H1 (cell line): ENCODE results near the gene SEZ6L. TPM values are rescaled to one million over a fixed set of nuclear protein-coding genes. Genes with fewer than 3 reads are reported as not detected.

Experiments
- CTCF ChIA-PET: fragments of 300-600 bp; sonication (Branson Sonifier 250); formaldehyde crosslinking; loops from one replicate; lab custom pipeline; 2021; ENCODE audit not compliant: partially characterized antibody; lab: Charles Lee
- POLR2A ChIA-PET: fragments of 300-600 bp; sonication (Branson Sonifier 250); formaldehyde crosslinking; loops from one replicate; lab custom pipeline; 2021; ENCODE audit warnings: inconsistent platforms; ENCODE audit not compliant: partially characterized antibody; lab: Charles Lee
- DNase-seq, 2 experiments: peaks; one replicate each; pipeline versions ENCODE4 v3.0.0 to v3.0.0-alpha.2; 2010 to 2022; ENCODE audit warnings: low spot score in 2 of 2, low read depth in 1 of 2, mixed read lengths in 1 of 2
- FAIRE-seq: peaks from 2 replicates; lab custom pipeline; 2011; peaks lifted over from hg19 to GRCh38; lab: Jason Lieb, UNC
- H2AFZ ChIP-seq: 2 replicates; pipeline ENCODE4 v1.8.1; 2012; ENCODE audit warnings: low read length, inconsistent platforms
- H2AK5ac ChIP-seq: 2 replicates; pipeline ENCODE4 v1.6.1; 2013; ENCODE audit warnings: low read depth, low read length
- H2BK120ac ChIP-seq: replicated peaks from 2 replicates; pipeline ENCODE3; 2013; ENCODE audit warnings: low read depth, low read length, inconsistent platforms
- H2BK12ac ChIP-seq: 2 replicates; pipeline ENCODE4 v1.6.1; 2013; ENCODE audit warnings: low read depth, low read length
- H2BK15ac ChIP-seq: 2 replicates; pipeline ENCODE4 v1.6.1; 2013; ENCODE audit warnings: low read length
- H2BK20ac ChIP-seq: 2 replicates; pipeline ENCODE4 v1.6.1; 2013; ENCODE audit warnings: low read length
- H2BK5ac ChIP-seq: 2 replicates; pipeline ENCODE4 v1.6.1; 2013; ENCODE audit warnings: low read depth, low read length
- H3K14ac ChIP-seq: 2 replicates; pipeline ENCODE4 v1.6.1; 2013; ENCODE audit warnings: inconsistent platforms; ENCODE audit not compliant: insufficient read length
- H3K18ac ChIP-seq: 2 replicates; pipeline ENCODE4 v1.6.1; 2013; ENCODE audit warnings: low read length; ENCODE audit errors: extremely low read depth
- H3K23ac ChIP-seq: 2 replicates; pipeline ENCODE4 v1.6.1; 2013; ENCODE audit warnings: inconsistent platforms; ENCODE audit not compliant: insufficient read length
- H3K23me2 ChIP-seq: 2 replicates; pipeline ENCODE4 v1.6.1; 2013; ENCODE audit warnings: low read depth, low read length
- H3K27ac ChIP-seq: 2 replicates; pipeline ENCODE4 v1.6.1; 2011; ENCODE audit warnings: low read depth, low read length, inconsistent platforms
- H3K27me3 ChIP-seq, 4 experiments: replicated peaks in 1 of 4; 1 replicate in 1 of 4; 2 replicates in 3 of 4; pipeline versions ENCODE4 v1.6.1 to v1.8.1; 2011 to 2013; ENCODE audit warnings: low read length in 3 of 4, mild to moderate bottlenecking in 3 of 4, inconsistent platforms in 2 of 4, mixed read lengths in 2 of 4, moderate library complexity in 1 of 4; ENCODE audit not compliant: control insufficient read depth in 3 of 4, insufficient read depth in 3 of 4; ENCODE audit errors: extremely low read depth in 1 of 4
- H3K36me3 ChIP-seq, 4 experiments: 2 replicates each; pipeline versions ENCODE4 v1.6.1 to v1.8.1; 2011 to 2013; ENCODE audit warnings: mild to moderate bottlenecking in 4 of 4, low read length in 3 of 4, moderate library complexity in 2 of 4, control low read depth in 1 of 4, inconsistent platforms in 1 of 4; ENCODE audit not compliant: insufficient read depth in 4 of 4, control insufficient read depth in 2 of 4
- H3K4ac ChIP-seq: replicated peaks from 2 replicates; pipeline ENCODE3; 2013; ENCODE audit warnings: low read length, low read depth, mixed read lengths, inconsistent platforms; ENCODE audit not compliant: insufficient read length
- H3K4me1 ChIP-seq, 4 experiments: replicated peaks in 1 of 4; 1 replicate in 1 of 4; 2 replicates in 3 of 4; pipeline versions ENCODE4 v1.6.1 to v1.8.1; 2011 to 2013; ENCODE audit warnings: low read length in 3 of 4, inconsistent platforms in 2 of 4, mixed read lengths in 1 of 4; ENCODE audit not compliant: insufficient read depth in 4 of 4, control insufficient read depth in 3 of 4
- H3K4me2 ChIP-seq, 2 experiments: 2 replicates each; pipeline versions ENCODE4 v1.6.1 to v1.8.1; 2011 to 2013; ENCODE audit warnings: low read depth in 2 of 2, low read length in 2 of 2, control low read depth in 1 of 2, inconsistent platforms in 1 of 2, mild to moderate bottlenecking in 1 of 2; ENCODE audit not compliant: insufficient read depth in 1 of 2
- H3K4me3 ChIP-seq, 4 experiments: fragments of 200-600, 300-600 bp in 1 of 4; sonication (generic), shearing (Covaris generic), sonication (Bioruptor Twin) in 1 of 4; 2 replicates each; pipeline versions ENCODE4 v1.5.1 to v1.8.1; 2011 to 2016; ENCODE audit warnings: low read length in 4 of 4, low read depth in 3 of 4, control low read depth in 2 of 4, inconsistent platforms in 2 of 4, mild to moderate bottlenecking in 2 of 4, mixed read lengths in 1 of 4, moderate library complexity in 1 of 4; ENCODE audit not compliant: insufficient read depth in 2 of 4; ENCODE audit errors: extremely low read depth in 1 of 4
- H3K56ac ChIP-seq: replicated peaks from 2 replicates; pipeline ENCODE3; 2013; ENCODE audit warnings: low read depth, mild to moderate bottlenecking, mixed read lengths, low read length, inconsistent platforms; ENCODE audit not compliant: insufficient read length
- H3K79me1 ChIP-seq: 2 replicates; pipeline ENCODE4 v1.6.1; 2013; ENCODE audit warnings: low read depth, low read length, control low read depth
- H3K79me2 ChIP-seq, 2 experiments: 2 replicates each; pipeline versions ENCODE4 v1.6.1 to v1.8.1; 2012 to 2013; ENCODE audit warnings: low read length in 2 of 2, mild to moderate bottlenecking in 2 of 2, inconsistent platforms in 1 of 2; ENCODE audit not compliant: insufficient read depth in 2 of 2, control insufficient read depth in 1 of 2
- H3K9ac ChIP-seq, 4 experiments: replicated peaks in 1 of 4; 1 replicate in 1 of 4; 2 replicates in 3 of 4; pipeline versions ENCODE4 v1.6.1 to v1.8.1; 2011 to 2013; ENCODE audit warnings: low read depth in 3 of 4, low read length in 3 of 4, control low read depth in 2 of 4, mild to moderate bottlenecking in 2 of 4, moderate library complexity in 2 of 4, inconsistent platforms in 1 of 4; ENCODE audit errors: extremely low read depth in 1 of 4
- H3K9me3 ChIP-seq, 2 experiments: 2 replicates each; pipeline versions ENCODE4 v1.6.1 to v1.8.1; 2012 to 2013; ENCODE audit warnings: mild to moderate bottlenecking in 2 of 2, moderate library complexity in 2 of 2, control low read depth in 1 of 2, inconsistent platforms in 1 of 2, low read depth in 1 of 2, low read length in 1 of 2, mixed read lengths in 1 of 2; ENCODE audit not compliant: insufficient read depth in 2 of 2
- H4K20me1 ChIP-seq, 2 experiments: replicated peaks in 1 of 2; 2 replicates each; pipeline versions ENCODE3 to v1.8.1; 2011 to 2013; ENCODE audit warnings: inconsistent platforms in 2 of 2, low read length in 2 of 2, mild to moderate bottlenecking in 1 of 2; ENCODE audit not compliant: insufficient read depth in 2 of 2, control insufficient read depth in 1 of 2
- H4K5ac ChIP-seq: 2 replicates; pipeline ENCODE4 v1.6.1; 2013; ENCODE audit warnings: low read length, low read depth, mixed read lengths, inconsistent platforms; ENCODE audit not compliant: insufficient read length
- H4K8ac ChIP-seq: 2 replicates; pipeline ENCODE4 v1.8.0; 2013; ENCODE audit warnings: mild to moderate bottlenecking, moderate library complexity, low read length, inconsistent platforms; ENCODE audit not compliant: insufficient read depth; ENCODE audit errors: extremely low read depth
- H4K91ac ChIP-seq: replicated peaks from 2 replicates; pipeline ENCODE3; 2013; ENCODE audit warnings: low read length, mixed read lengths, inconsistent platforms; ENCODE audit not compliant: insufficient read length
- BACH1 ChIP-seq: IDR thresholded peaks from 2 replicates; pipeline ENCODE4 v1.6.1; 2012; ENCODE audit warnings: low read length, improper control_type of control experiment
- BCL11A ChIP-seq, 2 experiments: IDR thresholded peaks; one replicate each; pipeline ENCODE4 v1.6.1; 2011; ENCODE audit warnings: low read depth in 2 of 2, low read length in 2 of 2, mild to moderate bottlenecking in 2 of 2
- BRCA1 ChIP-seq: IDR thresholded peaks from 2 replicates; pipeline ENCODE4 v1.6.1; 2012; ENCODE audit warnings: low read depth, low read length, improper control_type of control experiment
- CREB1 ChIP-seq: IDR thresholded peaks from 2 replicates; pipeline ENCODE4 v1.6.1; 2012; ENCODE audit warnings: inconsistent platforms
- GABPA ChIP-seq: IDR thresholded peaks from 2 replicates; pipeline ENCODE4 v1.6.1; 2011; ENCODE audit warnings: mild to moderate bottlenecking, low read length, moderate library complexity, borderline replicate concordance; ENCODE audit not compliant: insufficient read depth
- MAFK ChIP-seq: IDR thresholded peaks from 2 replicates; pipeline ENCODE4 v1.6.1; 2012; ENCODE audit warnings: low read depth, mild to moderate bottlenecking, improper control_type of control experiment, low read length
- RFX5 ChIP-seq: IDR thresholded peaks from 2 replicates; pipeline ENCODE4 v1.6.1; 2011; ENCODE audit warnings: low read depth, low read length, improper control_type of control experiment, borderline replicate concordance
- SUZ12 ChIP-seq: fragments of 200-600 bp; sonication (generic); IDR thresholded peaks from 2 replicates; pipeline ENCODE4 v1.6.1; 2012; ENCODE audit warnings: mild to moderate bottlenecking, inconsistent platforms, low read length, moderate library complexity, mixed read lengths
- TBP ChIP-seq: IDR thresholded peaks from 2 replicates; pipeline ENCODE4 v1.6.1; 2011; ENCODE audit warnings: low read depth, low read length, improper control_type of control experiment
- TEAD4 ChIP-seq: IDR thresholded peaks from 2 replicates; pipeline ENCODE4 v1.6.1; 2012; ENCODE audit warnings: low read depth, low read length, inconsistent platforms, mixed read lengths
- WGBS, 2 experiments: shearing (Covaris generic) in 1 of 2; methylation state at CpG; one replicate each; pipeline versions ENCODE4 v1.1.6 to v1.1.7; 2013 to 2015; ENCODE audit warnings: low lambda C conversion rate in 2 of 2, mixed read lengths in 2 of 2, inconsistent platforms in 1 of 2, low coverage in 1 of 2, missing lambda C conversion rate in 1 of 2; ENCODE audit not compliant: insufficient replicate concordance in 2 of 2, insufficient coverage in 1 of 2, insufficient read length in 1 of 2; ENCODE audit errors: extremely low coverage in 1 of 2, missing lambda C conversion rate in 1 of 2; 5-methylcytosine and 5-hydroxymethylcytosine counted together
- polyA plus RNA-seq, 7 experiments: library from polyadenylated mRNA; depleted of rRNA in 3 of 7; stranded (reverse) in 5 of 7; unstranded in 2 of 7; fragments of >200 nt in 5 of 7; fragments of 200-250 nt in 2 of 7; gene quantifications; 1 replicate in 5 of 7; 2 replicates in 1 of 7; 4 replicates in 1 of 7; pipeline versions ENCODE4 v1.2.1 to v1.2.3, GENCODE V29; 2011 to 2013; ENCODE audit warnings: missing spikeins in 2 of 7, mixed read lengths in 2 of 7
- total RNA-seq: library from RNA; stranded (reverse); fragmentation: NEBNext Ultra II Directional; extraction: Animal tissue kit (Norgen Biotek cat#: 25700); gene quantifications from 2 replicates; pipeline ENCODE4 v1.2.1, GENCODE V29; 2021

SEZ6L gene
- total and polyA plus RNA-seq, 2 of the 8 experiments (the other 6 are each of a cell fraction or from before 2014, with no cell fraction given) = 0.06 to 0.33 TPM

GRCh38 chr22:26321469-26321913 is 152.2 kb downstream of the SEZ6L start:
- H2BK5ac ChIP-seq = no peak overlapping the region
- no peak overlapping the region for H2AK5ac ChIP-seq
- no peak overlapping the region for H3K23ac ChIP-seq
- no peaks in the 10 kb centered on the region; the same call in 1 of the 2 replicates for H3K23me2 ChIP-seq
- no peak overlapping the region for H4K5ac ChIP-seq
- H3K79me2 ChIP-seq = no peaks in the 10 kb centered on the region
- 80% methylated on average over 12 of the region's 12 CpGs; no CpG with 5 or more reads in 1 of the 2 experiments for WGBS, 2 experiments
- no peak for DNase-seq
- POLR2A ChIA-PET = interaction anchor here (0.7 kb wide), 1 partner anchor 8 kb away, joined by 4 read pairs; no protein-coding TSS in a partner anchor
- H3K4me2 ChIP-seq = no peak overlapping the region
- H2BK15ac ChIP-seq = no peak overlapping the region
- no peak overlapping the region; the same call in 1 of the 2 replicates for H4K8ac ChIP-seq
- H3K4ac ChIP-seq = no peak overlapping the region
- no peaks in the 10 kb centered on the region for H3K9me3 ChIP-seq
- no peak overlapping the region for H2AFZ ChIP-seq
- H4K20me1 ChIP-seq = no peaks in the 10 kb centered on the region
- FAIRE-seq = no peak
- H3K18ac ChIP-seq = no peak overlapping the region
- H3K79me1 ChIP-seq = no peaks in the 10 kb centered on the region
- no peaks in the 10 kb centered on the region for H3K4me1 ChIP-seq
- CTCF ChIA-PET = interaction anchor here (1.2 to 19.8 kb wide), 7 partner anchors 10 to 166 kb away, joined by 3 to 246 read pairs (median 4); partner anchors contain the start of gene SEZ6L
- H3K4me3 ChIP-seq = no peak overlapping the region
- H2BK20ac ChIP-seq = no peak overlapping the region
- H3K27ac ChIP-seq = no peak overlapping the region
- H3K56ac ChIP-seq = no peak overlapping the region
- TF ChIP-seq TBP = no peak
- TF ChIP-seq RFX5 = no peak
- TF ChIP-seq TEAD4 = no peak
- no peak for TF ChIP-seq BCL11A (IDR thresholded peaks at IDR 0.05; ENCODE audit: low read depth in 2 of 2, low read length in 2 of 2)
- TF ChIP-seq GABPA = no peak
- no peak for TF ChIP-seq BRCA1
- no peak for TF ChIP-seq SUZ12
- peak; percentile 86 for TF ChIP-seq BACH1
- no peak for TF ChIP-seq CREB1
- peak; percentile 66; the same call in 1 of the 2 replicates for TF ChIP-seq MAFK
- H3K27me3 ChIP-seq = no peaks in the 10 kb centered on the region; a peak in 1 of 7 replicates
- H2BK12ac ChIP-seq = no peak overlapping the region
- H2BK120ac ChIP-seq = no peak overlapping the region
- no peaks in the 10 kb centered on the region for H3K36me3 ChIP-seq
- H3K9ac ChIP-seq = no peak overlapping the region
- H4K91ac ChIP-seq = no peak overlapping the region
- no peak overlapping the region for H3K14ac ChIP-seq
